ENCODE data around the gene MIOX. TPM values are rescaled to one million over a fixed set of nuclear protein-coding genes. Genes with fewer than 3 reads are reported as not detected.
A peak's percentile ranks its signal among the peaks of the same experiment; 100 is the strongest.

MIOX gene
- total RNA-seq, 1 experiment from 2014 or later: 0.39 TPM

- no peak for TF ChIP-seq ATF3 (IDR thresholded peaks at IDR 0.05)
- TF ChIP-seq SRF (IDR thresholded peaks at IDR 0.05; ENCODE audit: low read depth): no peak
- TF ChIP-seq REST (IDR thresholded peaks at IDR 0.05; ENCODE audit: low read depth): no peak
Observed at GRCh38 chr22:50527921-50528681, 41.4 kb downstream of the MIOX start (continued).

GRCh38 chr22:50528682-50529415, 42.2 kb downstream of the MIOX start:
- DNase-seq (ENCODE audit: low read depth, low spot score) (no peak), ATAC-seq (no peak)
- ChIA-PET RAD21 (ENCODE audit: low non-redundant PET in 1 of 2, low total read pairs in 2 of 2, uncharacterized antibody in 2 of 2, unreplicated experiment in 2 of 2) (no interaction called here), CTCF (interaction anchor here (0.6 kb wide), 1 partner anchor 90 kb away, joined by 3 read pairs; no protein-coding TSS in a partner anchor), POLR2A (interaction anchor here (0.8 to 1.4 kb wide), 2 partner anchors 17 to 34 kb away, joined by 3 to 7 read pairs; partner anchors contain the start of genes KLHDC7B and SYCE3)
- Histone ChIP-seq H3K27me3 (ENCODE audit: insufficient read depth, low read length) (no peaks in the 10 kb centered on the region), H3K79me2 (ENCODE audit: insufficient read depth, low read length) (peaks cover 19% of the 10 kb centered on the region), H3K36me3 (ENCODE audit: control insufficient read depth in 1 of 2, insufficient read depth in 2 of 2, low read length in 2 of 2) (peaks cover 0 to under 1% of the 10 kb centered on the region in 2 experiments; a peak in 1 of 4 replicates), H2AFZ (ENCODE audit: low read depth, low read length, poor library complexity, severe bottlenecking) (no peak overlapping the region), H3K4me3 (replicated peaks in 1 of 2; ENCODE audit: low read depth in 1 of 2, low read length in 2 of 2) (peak overlapping the region; percentile 92 to 96), H3K9me2 (ENCODE audit: insufficient read depth) (no peaks in the 10 kb centered on the region), H4K20me1 (ENCODE audit: insufficient read depth) (no peaks in the 10 kb centered on the region), H3K9ac (ENCODE audit: low read length) (peak overlapping the region; percentile 91), H3K27ac (ENCODE audit: low read depth, low read length) (peak overlapping the region; percentile 100), H3K4me2 (ENCODE audit: low read length) (peak overlapping the region; percentile 93), H3K4me1 (ENCODE audit: control insufficient read depth in 1 of 2, insufficient read depth in 2 of 2, low read length in 2 of 2) (peaks cover 16 to 83% of the 10 kb centered on the region in 2 experiments; a peak in 3 of 4 replicates), H3K9me3 (ENCODE audit: control insufficient read depth in 1 of 2, insufficient read depth in 1 of 2, low read depth in 1 of 2, low read length in 2 of 2) (no peaks in the 10 kb centered on the region)
- intact Hi-C loops (cut with micrococcal nuclease): no loop called here
- TF ChIP-seq RAD21 (IDR thresholded peaks at IDR 0.05; ENCODE audit: low read depth) (no peak), EGR1 (IDR thresholded peaks at IDR 0.05; ENCODE audit: low read depth) (no peak), SP1 (IDR thresholded peaks at IDR 0.05; ENCODE audit: low read depth) (no peak), POLR2A (IDR thresholded peaks at IDR 0.05; ENCODE audit: borderline replicate concordance, extremely low read depth, insufficient read depth, insufficient read length) (no peak), JUND (IDR thresholded peaks at IDR 0.05) (no peak), SRF (IDR thresholded peaks at IDR 0.05; ENCODE audit: low read depth) (no peak), POLR2AphosphoS5 (IDR thresholded peaks at IDR 0.05; ENCODE audit: low read depth, low read length) (peak; percentile 23)
- no TSS peak for BruUV-seq (replicated peaks)
